Brain pericyte (primary cell): ENCODE data around the gene SRP14.
A peak's percentile ranks its signal among the peaks of the same experiment; 100 is the strongest.
"Not testable (repeated sequence)": the region's sequence is repeated elsewhere in the genome, so short reads cannot be mapped to it uniquely, and the experiment has no call there.

Experiments used
- DNase-seq: peaks from one replicate; pipeline ENCODE4 v3.0.0-alpha.2; 2012; ENCODE audit warnings: low read depth, low spot score

Gene SRP14

GRCh38 chr15:40050788-40051470 lies 11.9 kb upstream of the SRP14 start:
- no peak for DNase-seq

GRCh38 chr15:40048926-40049475 lies 10.0 kb upstream of the SRP14 start:
- no peak for DNase-seq

- DNase-seq = no peak
These were observed 9.3 kb upstream of the SRP14 start for GRCh38 chr15:40048211-40048792.

GRCh38 chr15:40047415-40048210 lies 8.6 kb upstream of the SRP14 start:
- DNase-seq = peak; percentile 65

GRCh38 chr15:40046721-40047414 lies 7.9 kb upstream of the SRP14 start:
- no peak for DNase-seq

- DNase-seq = no peak
These were observed 6.7 kb upstream of the SRP14 start for GRCh38 chr15:40045572-40046217.

- no peak for DNase-seq
These were observed 6.0 kb upstream of the SRP14 start for GRCh38 chr15:40044717-40045571.

- no peak for DNase-seq
These were observed 5.1 kb upstream of the SRP14 start for GRCh38 chr15:40043927-40044716.

GRCh38 chr15:40042791-40043320 lies 3.9 kb upstream of the SRP14 start:
- DNase-seq = no peak

GRCh38 chr15:40040770-40041169 lies 1.8 kb upstream of the SRP14 start:
- DNase-seq = no peak

GRCh38 chr15:40040293-40040635 lies 1.3 kb upstream of the SRP14 start:
- DNase-seq = no peak

- no peak for DNase-seq
These were observed 725 bp downstream of the SRP14 start for GRCh38 chr15:40038275-40038637.

GRCh38 chr15:40037721-40038120 lies 1.3 kb downstream of the SRP14 start:
- no peak for DNase-seq

GRCh38 chr15:40035182-40035581 lies 3.8 kb downstream of the SRP14 start:
- not testable (repeated sequence) for DNase-seq

GRCh38 chr15:40034186-40034946 lies 4.6 kb downstream of the SRP14 start:
- no peak for DNase-seq

- DNase-seq = no peak
These were observed 6.7 kb downstream of the SRP14 start for GRCh38 chr15:40032125-40032839.

GRCh38 chr15:40031300-40031699 lies 7.7 kb downstream of the SRP14 start:
- no peak for DNase-seq
